BJ (cell line): ENCODE data around the gene DMRTB1. TPM values are rescaled to one million over a fixed set of nuclear protein-coding genes. Genes with fewer than 3 reads are reported as not detected.

Source experiments
- CTCF ChIA-PET: fragments of 350-600 bp; formaldehyde crosslinking; extraction: SDS; loops from one replicate; lab custom pipeline; 2021; ENCODE audit warnings: antibody characterized with exemption, inconsistent platforms; lab: Yijun Ruan, JAX
- POLR2A ChIA-PET: fragments of 300-600 bp; sonication (Branson Sonifier 250); formaldehyde crosslinking; extraction: SDS; loops from one replicate; lab custom pipeline; 2021; ENCODE audit warnings: antibody characterized with exemption; lab: Charles Lee
- DNase-seq: peaks from one replicate; pipeline ENCODE4 v3.0.0-alpha.2; 2011; ENCODE audit warnings: low read depth
- H3K27me3 ChIP-seq: 2 replicates; pipeline ENCODE4 v1.6.0; 2011; ENCODE audit warnings: low read length; ENCODE audit not compliant: control insufficient read depth, insufficient read depth
- H3K36me3 ChIP-seq: 2 replicates; pipeline ENCODE4 v1.5.1; 2011; ENCODE audit warnings: low read length; ENCODE audit not compliant: control insufficient read depth, insufficient read depth
- H3K4me3 ChIP-seq: 2 replicates; pipeline ENCODE4 v1.5.1; 2011; ENCODE audit warnings: low read depth, mild to moderate bottlenecking, control low read depth, low read length
- CTCF ChIP-seq: IDR thresholded peaks from 2 replicates; pipeline ENCODE4 v1.5.1; 2011; ENCODE audit warnings: low read depth, mild to moderate bottlenecking, control low read depth, inconsistent platforms, low read length, moderate library complexity; ENCODE audit not compliant: insufficient read depth
- polyA plus RNA-seq: library from polyadenylated mRNA; depleted of rRNA; stranded (reverse); fragments of >200 nt; gene quantifications from 2 replicates; pipeline ENCODE4 v1.2.3, GENCODE V29; 2011

DMRTB1 gene
- polyA plus RNA-seq, 1 experiment = not detected

- H3K27me3 ChIP-seq = no peaks in the 10 kb centered on the region
- DNase-seq = no peak
- no peaks in the 10 kb centered on the region for H3K36me3 ChIP-seq
- ChIA-PET CTCF (no interaction called here), POLR2A (no interaction called here)
- no peak for TF ChIP-seq CTCF
- no peak overlapping the region for H3K4me3 ChIP-seq
These were observed 50.6 kb downstream of the DMRTB1 start for GRCh38 chr1:53509775-53510174.

GRCh38 chr1:53510215-53510614 lies 51.0 kb downstream of the DMRTB1 start:
- no peak for TF ChIP-seq CTCF
- DNase-seq = no peak
- POLR2A ChIA-PET = no interaction called here
- Histone ChIP-seq H3K36me3 (no peaks in the 10 kb centered on the region), H3K27me3 (no peaks in the 10 kb centered on the region), H3K4me3 (no peak overlapping the region)
- CTCF ChIA-PET = no interaction called here

- no peak for TF ChIP-seq CTCF
- no peak for DNase-seq
- ChIA-PET CTCF (interaction anchor here (1.6 kb wide), 1 partner anchor 155 kb away, joined by 3 read pairs; no protein-coding TSS in a partner anchor), POLR2A (no interaction called here)
- no peaks in the 10 kb centered on the region for H3K27me3 ChIP-seq
- H3K4me3 ChIP-seq = no peak overlapping the region
- H3K36me3 ChIP-seq = no peaks in the 10 kb centered on the region
These were observed 52.2 kb downstream of the DMRTB1 start for GRCh38 chr1:53511323-53511932.

- ChIA-PET CTCF (interaction anchor here (0.7 to 1.6 kb wide), 3 partner anchors 24 to 245 kb away, joined by 3 read pairs; no protein-coding TSS in a partner anchor), POLR2A (no interaction called here)
- no peak overlapping the region for H3K4me3 ChIP-seq
- DNase-seq = peak; percentile 95
- TF ChIP-seq CTCF = no peak
- H3K27me3 ChIP-seq = no peaks in the 10 kb centered on the region
- no peaks in the 10 kb centered on the region for H3K36me3 ChIP-seq
These were observed 53.0 kb downstream of the DMRTB1 start for GRCh38 chr1:53511933-53512806.
